ENCODE results near the gene UROC1.

- TF ChIP-seq CTCF (conservative IDR thresholded peaks at IDR 0.05 in 1 of 2, IDR thresholded peaks at IDR 0.05 in 1 of 2; ENCODE audit: extremely low read depth in 1 of 2, insufficient read depth in 1 of 2, low read depth in 1 of 2, low read length in 2 of 2), result no peak
- no peak for TF ChIP-seq EZH2 (IDR thresholded peaks at IDR 0.05; ENCODE audit: borderline replicate concordance, low read length)
Measured at GRCh38 chr3:126533506-126533905, 15.9 kb upstream of the UROC1 start.
